ENCODE data around the gene DEFB112.

Gene DEFB112

GRCh38 chr6:50047026-50047425 is 2.7 kb downstream of the DEFB112 start:
- Mint-ChIP-seq H3K4me3 (no peak overlapping the region), H3K27me3 (no peaks in the 10 kb centered on the region), H3K4me1 (ENCODE audit: low read depth) (no peaks in the 10 kb centered on the region), H3K27ac (no peak overlapping the region), H3K9me3 (ENCODE audit: low read depth) (no peaks in the 10 kb centered on the region), H3K36me3 (no peaks in the 10 kb centered on the region)

- Mint-ChIP-seq H3K36me3 (no peaks in the 10 kb centered on the region), H3K27ac (no peak overlapping the region), H3K4me3 (no peak overlapping the region), H3K4me1 (ENCODE audit: low read depth) (no peaks in the 10 kb centered on the region), H3K27me3 (no peaks in the 10 kb centered on the region), H3K9me3 (ENCODE audit: low read depth) (peaks cover 5% of the 10 kb centered on the region)
These were observed 18.8 kb downstream of the DEFB112 start for GRCh38 chr6:50030777-50031562.

GRCh38 chr6:50030350-50030749 is 19.4 kb downstream of the DEFB112 start:
- Mint-ChIP-seq H3K9me3 (ENCODE audit: low read depth) (peaks cover 5% of the 10 kb centered on the region), H3K4me1 (ENCODE audit: low read depth) (no peaks in the 10 kb centered on the region)

GRCh38 chr6:50025258-50025657 is 24.5 kb downstream of the DEFB112 start:
- Mint-ChIP-seq H3K9me3 (ENCODE audit: low read depth) (no peaks in the 10 kb centered on the region), H3K4me3 (no peak overlapping the region), H3K27me3 (no peaks in the 10 kb centered on the region), H3K4me1 (ENCODE audit: low read depth) (no peaks in the 10 kb centered on the region), H3K27ac (no peak overlapping the region), H3K36me3 (no peaks in the 10 kb centered on the region)

More at GRCh38 chr6:50030350-50030749, 19.4 kb downstream of the DEFB112 start:
- H3K36me3 Mint-ChIP-seq = no peaks in the 10 kb centered on the region
- no peaks in the 10 kb centered on the region for H3K27me3 Mint-ChIP-seq
- no peak overlapping the region for H3K4me3 Mint-ChIP-seq
- H3K27ac Mint-ChIP-seq = no peak overlapping the region

- no peak within 1 kb of the TSS for H3K27ac Mint-ChIP-seq
- H3K9me3 Mint-ChIP-seq (ENCODE audit: low read depth) = no peaks in the 10 kb centered on the region
- no peaks in the 10 kb centered on the region for H3K36me3 Mint-ChIP-seq
- H3K27me3 Mint-ChIP-seq = no peaks in the 10 kb centered on the region
- no peaks in the 10 kb centered on the region for H3K4me1 Mint-ChIP-seq (ENCODE audit: low read depth)
- no peak within 1 kb of the TSS for H3K4me3 Mint-ChIP-seq
These were observed 27.8 kb downstream of the DEFB112 start, which contains the start of gene DEFB110 for GRCh38 chr6:50021894-50022293. TSS of gene DEFB110 (minus strand) at chr6:50021994. CDS start at chr6:50021935, 59 bp downstream.

GRCh38 chr6:50007819-50008218 is 41.9 kb downstream of the DEFB112 start:
- no peak overlapping the region for H3K4me3 Mint-ChIP-seq
- H3K36me3 Mint-ChIP-seq = no peaks in the 10 kb centered on the region
- H3K27ac Mint-ChIP-seq = no peak overlapping the region
- H3K9me3 Mint-ChIP-seq (ENCODE audit: low read depth) = peaks cover 7% of the 10 kb centered on the region
- H3K27me3 Mint-ChIP-seq = no peaks in the 10 kb centered on the region
- H3K4me1 Mint-ChIP-seq (ENCODE audit: low read depth) = no peaks in the 10 kb centered on the region

GRCh38 chr6:50003139-50003538 is 46.6 kb downstream of the DEFB112 start:
- H3K36me3 Mint-ChIP-seq = no peaks in the 10 kb centered on the region
- no peaks in the 10 kb centered on the region for H3K27me3 Mint-ChIP-seq
- H3K27ac Mint-ChIP-seq = no peak overlapping the region
- H3K4me1 Mint-ChIP-seq (ENCODE audit: low read depth) = no peaks in the 10 kb centered on the region
- no peak overlapping the region for H3K4me3 Mint-ChIP-seq
- peaks cover 14% of the 10 kb centered on the region for H3K9me3 Mint-ChIP-seq (ENCODE audit: low read depth)

GRCh38 chr6:49995278-49995677 is 54.5 kb downstream of the DEFB112 start:
- Mint-ChIP-seq H3K27ac (no peak overlapping the region), H3K9me3 (ENCODE audit: low read depth) (no peaks in the 10 kb centered on the region), H3K4me1 (ENCODE audit: low read depth) (no peaks in the 10 kb centered on the region), H3K4me3 (no peak overlapping the region), H3K27me3 (no peaks in the 10 kb centered on the region), H3K36me3 (no peaks in the 10 kb centered on the region)
